ENCODE data around the gene RAC3. TPM values are rescaled to one million over a fixed set of nuclear protein-coding genes. Genes with fewer than 3 reads are reported as not detected.

RAC3 gene
- total and polyA plus RNA-seq, 9 of the 15 experiments (the other 6 are each of a cell fraction or from before 2014, with no cell fraction given), result 0.23 to 292 (median 118) TPM

DNA sequence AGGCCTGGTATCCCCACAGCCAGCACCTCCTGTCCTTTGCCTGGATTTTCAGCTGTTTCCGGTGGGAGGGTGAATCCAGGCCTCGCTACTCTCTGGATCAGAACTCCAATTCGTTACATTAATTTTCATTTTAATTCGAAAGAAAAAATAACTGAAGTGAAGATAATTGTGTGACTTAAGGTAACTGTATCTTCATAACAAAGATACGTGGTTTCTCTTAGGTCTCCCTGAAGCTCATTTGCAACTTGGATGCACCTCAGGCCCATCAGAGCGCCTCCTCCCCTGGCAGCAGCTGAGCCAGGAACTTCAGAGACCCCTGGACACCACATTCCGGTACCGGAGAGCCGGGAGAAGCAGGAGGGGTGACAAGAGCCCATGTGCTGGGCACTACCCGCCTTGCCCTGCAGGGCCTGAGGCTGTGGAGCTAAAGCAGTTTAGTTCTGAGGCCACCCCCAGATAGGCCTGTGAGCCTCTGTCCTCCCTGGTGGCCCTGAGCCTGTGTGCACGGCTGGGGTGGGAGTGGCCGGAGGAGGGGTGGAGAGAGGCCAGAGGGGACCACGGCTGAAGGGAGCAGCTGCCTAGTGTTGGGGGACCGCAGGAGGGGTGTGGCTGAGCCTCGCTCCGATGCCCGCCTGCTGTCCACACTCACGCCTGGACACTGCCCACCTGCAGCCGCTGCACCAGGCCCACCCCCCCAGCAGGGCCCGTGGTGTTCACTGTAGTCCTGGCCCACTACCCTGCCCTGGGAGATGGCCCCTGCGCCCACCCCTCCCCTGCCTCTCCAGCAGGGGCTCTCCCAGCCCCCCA is 45.5 kb downstream of the RAC3 start (continued):
- TF ChIP-seq, protein P1, sequence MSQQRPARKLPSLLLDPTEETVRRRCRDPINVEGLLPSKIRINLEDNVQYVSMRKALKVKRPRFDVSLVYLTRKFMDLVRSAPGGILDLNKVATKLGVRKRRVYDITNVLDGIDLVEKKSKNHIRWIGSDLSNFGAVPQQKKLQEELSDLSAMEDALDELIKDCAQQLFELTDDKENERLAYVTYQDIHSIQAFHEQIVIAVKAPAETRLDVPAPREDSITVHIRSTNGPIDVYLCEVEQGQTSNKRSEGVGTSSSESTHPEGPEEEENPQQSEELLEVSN (IDR thresholded peaks at IDR 0.05; ENCODE audit: borderline replicate concordance in 1 of 2, extremely low read depth in 1 of 2, insufficient read depth in 1 of 2, insufficient read length in 1 of 2, low read depth in 1 of 2, low read length in 1 of 2, poor library complexity in 1 of 2, severe bottlenecking in 1 of 2), result peak in 1 of 2 experiments; percentile 2
- TF ChIP-seq, protein P2, sequence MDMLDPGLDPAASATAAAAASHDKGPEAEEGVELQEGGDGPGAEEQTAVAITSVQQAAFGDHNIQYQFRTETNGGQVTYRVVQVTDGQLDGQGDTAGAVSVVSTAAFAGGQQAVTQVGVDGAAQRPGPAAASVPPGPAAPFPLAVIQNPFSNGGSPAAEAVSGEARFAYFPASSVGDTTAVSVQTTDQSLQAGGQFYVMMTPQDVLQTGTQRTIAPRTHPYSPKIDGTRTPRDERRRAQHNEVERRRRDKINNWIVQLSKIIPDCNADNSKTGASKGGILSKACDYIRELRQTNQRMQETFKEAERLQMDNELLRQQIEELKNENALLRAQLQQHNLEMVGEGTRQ (CRISPR knock-in tag; IDR thresholded peaks at IDR 0.05), result no peak
- TF ChIP-seq CCNT2 (IDR thresholded peaks at IDR 0.05; ENCODE audit: borderline replicate concordance, extremely low read depth, insufficient read length, low read depth, low read length) (peak; percentile 63), RBM22 (IDR thresholded peaks at IDR 0.05; ENCODE audit: low read depth, low read length, poor library complexity, severe bottlenecking) (peak; percentile 89), NCOR1 (IDR thresholded peaks at IDR 0.05) (0 out of 2 replicates have a peak, but pooled peaks have one; percentile 18), TBL1XR1 (IDR thresholded peaks at IDR 0.05; ENCODE audit: low read length in 2 of 2) (0 out of 4 replicates have a peak, but pooled peaks of 1 of the 2 experiments have one; percentile 15), CBX1 (IDR thresholded peaks at IDR 0.05; ENCODE audit: low read depth) (peak; percentile 2; the same call in 1 of the 2 replicates), NELFE (IDR thresholded peaks at IDR 0.05; ENCODE audit: insufficient read depth, insufficient read length) (no peak), NFYB (IDR thresholded peaks at IDR 0.05; ENCODE audit: extremely low read depth, insufficient read length) (no peak), SIN3A (IDR thresholded peaks at IDR 0.05; ENCODE audit: borderline replicate concordance in 2 of 2, control insufficient read depth in 1 of 2, low read depth in 2 of 2, low read length in 2 of 2) (peak in 1 of 2 experiments; percentile 75; a peak in 1 of 4 replicates), POLR2A (conservative IDR thresholded peaks at IDR 0.05) (peak; percentile 64), FOXM1 (IDR thresholded peaks at IDR 0.05; ENCODE audit: low read depth) (no peak), FOXM1 (CRISPR knock-in tag; IDR thresholded peaks at IDR 0.05; ENCODE audit: low read depth) (peak; percentile 66; the same call in 1 of the 2 replicates)
- TF ChIP-seq, protein P3, sequence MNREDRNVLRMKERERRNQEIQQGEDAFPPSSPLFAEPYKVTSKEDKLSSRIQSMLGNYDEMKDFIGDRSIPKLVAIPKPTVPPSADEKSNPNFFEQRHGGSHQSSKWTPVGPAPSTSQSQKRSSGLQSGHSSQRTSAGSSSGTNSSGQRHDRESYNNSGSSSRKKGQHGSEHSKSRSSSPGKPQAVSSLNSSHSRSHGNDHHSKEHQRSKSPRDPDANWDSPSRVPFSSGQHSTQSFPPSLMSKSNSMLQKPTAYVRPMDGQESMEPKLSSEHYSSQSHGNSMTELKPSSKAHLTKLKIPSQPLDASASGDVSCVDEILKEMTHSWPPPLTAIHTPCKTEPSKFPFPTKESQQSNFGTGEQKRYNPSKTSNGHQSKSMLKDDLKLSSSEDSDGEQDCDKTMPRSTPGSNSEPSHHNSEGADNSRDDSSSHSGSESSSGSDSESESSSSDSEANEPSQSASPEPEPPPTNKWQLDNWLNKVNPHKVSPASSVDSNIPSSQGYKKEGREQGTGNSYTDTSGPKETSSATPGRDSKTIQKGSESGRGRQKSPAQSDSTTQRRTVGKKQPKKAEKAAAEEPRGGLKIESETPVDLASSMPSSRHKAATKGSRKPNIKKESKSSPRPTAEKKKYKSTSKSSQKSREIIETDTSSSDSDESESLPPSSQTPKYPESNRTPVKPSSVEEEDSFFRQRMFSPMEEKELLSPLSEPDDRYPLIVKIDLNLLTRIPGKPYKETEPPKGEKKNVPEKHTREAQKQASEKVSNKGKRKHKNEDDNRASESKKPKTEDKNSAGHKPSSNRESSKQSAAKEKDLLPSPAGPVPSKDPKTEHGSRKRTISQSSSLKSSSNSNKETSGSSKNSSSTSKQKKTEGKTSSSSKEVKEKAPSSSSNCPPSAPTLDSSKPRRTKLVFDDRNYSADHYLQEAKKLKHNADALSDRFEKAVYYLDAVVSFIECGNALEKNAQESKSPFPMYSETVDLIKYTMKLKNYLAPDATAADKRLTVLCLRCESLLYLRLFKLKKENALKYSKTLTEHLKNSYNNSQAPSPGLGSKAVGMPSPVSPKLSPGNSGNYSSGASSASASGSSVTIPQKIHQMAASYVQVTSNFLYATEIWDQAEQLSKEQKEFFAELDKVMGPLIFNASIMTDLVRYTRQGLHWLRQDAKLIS (CRISPR knock-in tag; IDR thresholded peaks at IDR 0.05), result 0 out of 2 replicates have a peak, but pooled peaks have one; percentile 64
- TF ChIP-seq, protein P4, sequence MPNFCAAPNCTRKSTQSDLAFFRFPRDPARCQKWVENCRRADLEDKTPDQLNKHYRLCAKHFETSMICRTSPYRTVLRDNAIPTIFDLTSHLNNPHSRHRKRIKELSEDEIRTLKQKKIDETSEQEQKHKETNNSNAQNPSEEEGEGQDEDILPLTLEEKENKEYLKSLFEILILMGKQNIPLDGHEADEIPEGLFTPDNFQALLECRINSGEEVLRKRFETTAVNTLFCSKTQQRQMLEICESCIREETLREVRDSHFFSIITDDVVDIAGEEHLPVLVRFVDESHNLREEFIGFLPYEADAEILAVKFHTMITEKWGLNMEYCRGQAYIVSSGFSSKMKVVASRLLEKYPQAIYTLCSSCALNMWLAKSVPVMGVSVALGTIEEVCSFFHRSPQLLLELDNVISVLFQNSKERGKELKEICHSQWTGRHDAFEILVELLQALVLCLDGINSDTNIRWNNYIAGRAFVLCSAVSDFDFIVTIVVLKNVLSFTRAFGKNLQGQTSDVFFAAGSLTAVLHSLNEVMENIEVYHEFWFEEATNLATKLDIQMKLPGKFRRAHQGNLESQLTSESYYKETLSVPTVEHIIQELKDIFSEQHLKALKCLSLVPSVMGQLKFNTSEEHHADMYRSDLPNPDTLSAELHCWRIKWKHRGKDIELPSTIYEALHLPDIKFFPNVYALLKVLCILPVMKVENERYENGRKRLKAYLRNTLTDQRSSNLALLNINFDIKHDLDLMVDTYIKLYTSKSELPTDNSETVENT (CRISPR knock-in tag; IDR thresholded peaks at IDR 0.05), result peak; percentile 36; the same call in 1 of the 2 replicates

Measured in K562 (cell line).